ENCODE measurements around the gene KCNK3. TPM values are rescaled to one million over a fixed set of nuclear protein-coding genes. Genes with fewer than 3 reads are reported as not detected.

The KCNK3 gene
- total and polyA plus RNA-seq, 9 donors = 0.88 to 4.0 (median 1.4) TPM

GRCh38 chr2:26776195-26776800 lies 83.8 kb downstream of the KCNK3 start:
- H3K27ac ChIP-seq (ENCODE audit: low read length) = no peak overlapping the region
- H3K4me3 ChIP-seq (ENCODE audit: low read length) = no peak overlapping the region
- H3K9me3 ChIP-seq (replicated peaks; ENCODE audit: control insufficient read depth, low read depth, low read length) = no peaks in the 10 kb centered on the region
- H3K4me1 ChIP-seq (ENCODE audit: control insufficient read depth, insufficient read depth, low read length) = peaks cover 17% of the 10 kb centered on the region
- peaks cover 56% of the 10 kb centered on the region for H3K36me3 ChIP-seq (ENCODE audit: control insufficient read depth, insufficient read depth, low read length)
- 96% methylated on average over 5 of the region's 5 CpGs for WGBS (ENCODE audit: insufficient coverage)
- H3K27me3 ChIP-seq (ENCODE audit: control insufficient read depth, insufficient read depth, low read length) = no peaks in the 10 kb centered on the region
- no peak for DNase-seq

- no peaks in the 10 kb centered on the region for H3K9me3 ChIP-seq (replicated peaks; ENCODE audit: control insufficient read depth, low read depth, low read length)
- no peak overlapping the region for H3K4me3 ChIP-seq (ENCODE audit: low read length)
- 94% methylated on average over 17 of the region's 18 CpGs for WGBS (ENCODE audit: insufficient coverage)
- no peak for DNase-seq
- H3K36me3 ChIP-seq (ENCODE audit: control insufficient read depth, insufficient read depth, low read length) = peaks cover 56% of the 10 kb centered on the region
- H3K4me1 ChIP-seq (ENCODE audit: control insufficient read depth, insufficient read depth, low read length) = no peaks in the 10 kb centered on the region
- no peaks in the 10 kb centered on the region for H3K27me3 ChIP-seq (ENCODE audit: control insufficient read depth, insufficient read depth, low read length)
- H3K27ac ChIP-seq (ENCODE audit: low read length) = no peak overlapping the region
Measured at GRCh38 chr2:26778098-26778497, 85.6 kb downstream of the KCNK3 start.

DNA sequence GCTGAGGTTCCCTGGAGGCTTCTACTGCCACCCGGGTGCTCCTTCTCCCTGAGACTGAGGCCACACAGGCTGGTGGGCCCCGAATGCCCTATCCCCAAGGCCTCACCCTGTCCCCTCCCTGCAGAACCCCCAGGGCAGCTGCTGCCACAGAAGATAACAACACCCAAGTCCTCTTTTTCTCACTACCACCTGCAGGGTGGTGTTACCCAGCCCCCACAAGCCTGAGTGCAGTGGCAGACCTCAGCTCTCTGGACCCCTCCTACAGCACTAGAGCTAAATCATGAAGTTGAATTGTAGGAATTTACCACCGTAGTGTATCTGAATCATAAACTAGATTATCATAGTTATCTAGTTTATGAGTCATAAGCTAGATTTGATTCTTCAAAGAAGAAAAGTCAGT lies 86.0 kb downstream of the KCNK3 start:
- no peak for DNase-seq
- 90% methylated on average over 2 of the region's 3 CpGs for WGBS (ENCODE audit: insufficient coverage)
- Histone ChIP-seq H3K4me3 (ENCODE audit: low read length) (no peak overlapping the region), H3K36me3 (ENCODE audit: control insufficient read depth, insufficient read depth, low read length) (peaks cover 56% of the 10 kb centered on the region), H3K27ac (ENCODE audit: low read length) (no peak overlapping the region), H3K27me3 (ENCODE audit: control insufficient read depth, insufficient read depth, low read length) (no peaks in the 10 kb centered on the region), H3K4me1 (ENCODE audit: control insufficient read depth, insufficient read depth, low read length) (no peaks in the 10 kb centered on the region), H3K9me3 (replicated peaks; ENCODE audit: control insufficient read depth, low read depth, low read length) (no peaks in the 10 kb centered on the region)

GRCh38 chr2:26780203-26780760 lies 87.8 kb downstream of the KCNK3 start:
- no peak overlapping the region for H3K4me3 ChIP-seq (ENCODE audit: low read length)
- no peaks in the 10 kb centered on the region for H3K9me3 ChIP-seq (replicated peaks; ENCODE audit: control insufficient read depth, low read depth, low read length)
- peaks cover 44% of the 10 kb centered on the region for H3K36me3 ChIP-seq (ENCODE audit: control insufficient read depth, insufficient read depth, low read length)
- DNase-seq = no peak
- H3K27ac ChIP-seq (ENCODE audit: low read length) = no peak overlapping the region
- H3K4me1 ChIP-seq (ENCODE audit: control insufficient read depth, insufficient read depth, low read length) = no peaks in the 10 kb centered on the region
- 89% methylated on average over 4 of the region's 4 CpGs for WGBS (ENCODE audit: insufficient coverage)
- H3K27me3 ChIP-seq (ENCODE audit: control insufficient read depth, insufficient read depth, low read length) = no peaks in the 10 kb centered on the region

Other genes starting within 250 kb of the KCNK3 start
- gene OTOF, start 214.6 kb upstream of the KCNK3 start, total RNA-seq = 10.6 TPM
- 10 to 100 TPM in 7 of 8 donors, 1 to 10 TPM in 1; 8.6 to 28.0 (median 20.8) TPM for gene OTOF, start 214.6 kb upstream of the KCNK3 start, polyA plus RNA-seq (ENCODE audit: insufficient read depth in 1 of 8, insufficient read length in 8 of 8, low replicate concordance in 1 of 8)
- gene CIB4, start 51.4 kb upstream of the KCNK3 start, total RNA-seq = not detected
- not detected for gene CIB4, start 51.4 kb upstream of the KCNK3 start, polyA plus RNA-seq (ENCODE audit: insufficient read depth in 1 of 8, insufficient read length in 8 of 8, low replicate concordance in 1 of 8)
- 8.9 TPM for gene SLC35F6, start 71.6 kb downstream of the KCNK3 start, total RNA-seq
- gene SLC35F6, start 71.6 kb downstream of the KCNK3 start, polyA plus RNA-seq (ENCODE audit: insufficient read depth in 1 of 8, insufficient read length in 8 of 8, low replicate concordance in 1 of 8) = 10 to 100 TPM in 1 of 8 donors, 1 to 10 TPM in 7; 7.3 to 11.8 (median 8.7) TPM
- 4.3 TPM for gene CENPA, start 93.3 kb downstream of the KCNK3 start, total RNA-seq
- gene CENPA, start 93.3 kb downstream of the KCNK3 start, polyA plus RNA-seq (ENCODE audit: insufficient read depth in 1 of 8, insufficient read length in 8 of 8, low replicate concordance in 1 of 8) = 10 to 100 TPM in 2 of 8 donors, 1 to 10 TPM in 6; 5.3 to 10.8 (median 8.5) TPM
- gene DPYSL5, start 155.4 kb downstream of the KCNK3 start, total RNA-seq = 10.0 TPM
- 10 to 100 TPM; 15.2 to 33.6 (median 22.6) TPM for gene DPYSL5, start 155.4 kb downstream of the KCNK3 start, polyA plus RNA-seq (ENCODE audit: insufficient read depth in 1 of 8, insufficient read length in 8 of 8, low replicate concordance in 1 of 8)